Fibroblast of lung (primary cell): ENCODE data around the gene KCNIP4. TPM values are rescaled to one million over a fixed set of nuclear protein-coding genes. Genes with fewer than 3 reads are reported as not detected.

ENCODE experiments used
- DNase-seq, 2 donors: peaks; one replicate each; pipeline versions ENCODE4 v3.0.0 to v3.0.0-alpha.2; 2010; ENCODE audit warnings: low read depth in 2 of 2
- H2AFZ ChIP-seq: 2 replicates; pipeline ENCODE4 v1.5.1; 2012; ENCODE audit warnings: low read length, control low read depth, inconsistent platforms
- H3K27ac ChIP-seq: 2 replicates; pipeline ENCODE4 v1.5.1; 2011; ENCODE audit warnings: low read length, control low read depth; ENCODE audit not compliant: insufficient read depth
- H3K27me3 ChIP-seq: 2 replicates; pipeline ENCODE4 v1.5.1; 2011; ENCODE audit warnings: mild to moderate bottlenecking, low read length; ENCODE audit not compliant: control insufficient read depth, insufficient read depth
- H3K36me3 ChIP-seq: 2 replicates; pipeline ENCODE4 v1.5.1; 2011; ENCODE audit warnings: low read length; ENCODE audit not compliant: control insufficient read depth, insufficient read depth
- H3K4me1 ChIP-seq: 2 replicates; pipeline ENCODE4 v1.5.1; 2011; ENCODE audit warnings: low read length; ENCODE audit not compliant: control insufficient read depth, insufficient read depth; ENCODE audit errors: extremely low read depth
- H3K4me2 ChIP-seq: 2 replicates; pipeline ENCODE4 v1.5.1; 2011; ENCODE audit warnings: low read length, control low read depth; ENCODE audit not compliant: insufficient read depth; ENCODE audit errors: extremely low read depth
- H3K4me3 ChIP-seq, 4 experiments: fragments of 200-600 bp in 1 of 4; sonication (generic) in 1 of 4; replicated peaks in 1 of 4; 2 replicates each; pipeline ENCODE4 v1.5.1; 2011 to 2016; ENCODE audit warnings: low read length in 4 of 4, low read depth in 3 of 4, mild to moderate bottlenecking in 3 of 4, control low read depth in 2 of 4, inconsistent platforms in 1 of 4, mixed read lengths in 1 of 4; ENCODE audit not compliant: insufficient read depth in 1 of 4; ENCODE audit errors: control extremely low read depth in 1 of 4
- H3K79me2 ChIP-seq: 2 replicates; pipeline ENCODE4 v1.5.1; 2012; ENCODE audit warnings: mild to moderate bottlenecking, low read length, inconsistent platforms; ENCODE audit not compliant: control insufficient read depth, insufficient read depth
- H3K9ac ChIP-seq: 2 replicates; pipeline ENCODE4 v1.5.1; 2011; ENCODE audit warnings: mild to moderate bottlenecking, low read length, control low read depth; ENCODE audit not compliant: insufficient read depth
- H3K9me3 ChIP-seq: 2 replicates; pipeline ENCODE4 v1.5.1; 2012; ENCODE audit warnings: low read depth, low read length; ENCODE audit not compliant: control insufficient read depth, insufficient read depth
- H4K20me1 ChIP-seq: 2 replicates; pipeline ENCODE4 v1.5.1; 2011; ENCODE audit warnings: low read length; ENCODE audit not compliant: control insufficient read depth, insufficient read depth; ENCODE audit errors: extremely low read depth
- CTCF ChIP-seq, 2 donors: IDR thresholded peaks in 1 of 2; conservative IDR thresholded peaks in 1 of 2; 1 replicate in 1 of 2; 2 replicates in 1 of 2; pipeline ENCODE4 v1.5.1; 2011 to 2012; ENCODE audit warnings: low read length in 2 of 2, control low read depth in 1 of 2, inconsistent platforms in 1 of 2, low read depth in 1 of 2, mild to moderate bottlenecking in 1 of 2
- EZH2 ChIP-seq: IDR thresholded peaks from 2 replicates; pipeline ENCODE4 v1.5.1; 2012; ENCODE audit warnings: low read length, control low read depth, mild to moderate bottlenecking; ENCODE audit errors: missing control alignments
- polyA plus RNA-seq, 2 donors: library from polyadenylated mRNA; depleted of rRNA in 1 of 2; stranded (reverse) in 1 of 2; unstranded in 1 of 2; fragments of >200 nt; gene quantifications; 2 replicates each; pipeline ENCODE4 v1.2.1, GENCODE V29; 2011 to 2012; ENCODE audit warnings: missing spikeins in 1 of 2
- total RNA-seq: library from RNA; depleted of rRNA; stranded (reverse); fragments of >200 nt; gene quantifications from 2 replicates; pipeline ENCODE4 v1.2.1, GENCODE V29; 2014

KCNIP4 gene
- total and polyA plus RNA-seq, 2 donors (not counting 1 experiment from before 2014, with no cell fraction given): not detected

GRCh38 chr4:21884615-21885014 lies 64.0 kb downstream of the KCNIP4 start:
- H3K36me3 ChIP-seq: no peaks in the 10 kb centered on the region
- TF ChIP-seq CTCF (conservative IDR thresholded peaks at IDR 0.05 in 1 of 2, IDR thresholded peaks at IDR 0.05 in 1 of 2; ENCODE audit: low read depth in 1 of 2, low read length in 2 of 2) (no peak), EZH2 (no peak)
- no peak overlapping the region for H3K9ac ChIP-seq
- no peaks in the 10 kb centered on the region for H3K9me3 ChIP-seq
- H3K79me2 ChIP-seq: no peaks in the 10 kb centered on the region
- H3K4me1 ChIP-seq: no peaks in the 10 kb centered on the region
- no peak overlapping the region for H2AFZ ChIP-seq
- no peak overlapping the region for H3K27ac ChIP-seq
- H3K4me2 ChIP-seq: no peak overlapping the region
- no peaks in the 10 kb centered on the region for H3K27me3 ChIP-seq
- no peak overlapping the region for H3K4me3 ChIP-seq
- H4K20me1 ChIP-seq: no peaks in the 10 kb centered on the region
- no peak for DNase-seq

- no peak overlapping the region for H3K4me2 ChIP-seq
- H3K27ac ChIP-seq: no peak overlapping the region
- H3K4me3 ChIP-seq: no peak overlapping the region
- H3K4me1 ChIP-seq: no peaks in the 10 kb centered on the region
- H3K36me3 ChIP-seq: no peaks in the 10 kb centered on the region
- H3K9me3 ChIP-seq: no peaks in the 10 kb centered on the region
- no peak overlapping the region for H2AFZ ChIP-seq
- TF ChIP-seq EZH2 (no peak), CTCF (conservative IDR thresholded peaks at IDR 0.05 in 1 of 2, IDR thresholded peaks at IDR 0.05 in 1 of 2; ENCODE audit: low read depth in 1 of 2, low read length in 2 of 2) (no peak)
- no peaks in the 10 kb centered on the region for H3K79me2 ChIP-seq
- no peaks in the 10 kb centered on the region for H3K27me3 ChIP-seq
- H4K20me1 ChIP-seq: no peaks in the 10 kb centered on the region
- H3K9ac ChIP-seq: no peak overlapping the region
- peak; percentile 17 to 71 for DNase-seq
These were observed 66.3 kb downstream of the KCNIP4 start for GRCh38 chr4:21882051-21882839.

- Histone ChIP-seq H4K20me1 (no peaks in the 10 kb centered on the region), H2AFZ (no peak overlapping the region), H3K27ac (no peak overlapping the region), H3K36me3 (no peaks in the 10 kb centered on the region), H3K79me2 (no peaks in the 10 kb centered on the region), H3K4me1 (no peaks in the 10 kb centered on the region), H3K4me3 (no peak overlapping the region), H3K9me3 (no peaks in the 10 kb centered on the region), H3K4me2 (no peak overlapping the region), H3K9ac (no peak overlapping the region), H3K27me3 (no peaks in the 10 kb centered on the region)
- DNase-seq: peak; percentile 47 to 55
- TF ChIP-seq EZH2: no peak
- TF ChIP-seq CTCF (conservative IDR thresholded peaks at IDR 0.05 in 1 of 2, IDR thresholded peaks at IDR 0.05 in 1 of 2; ENCODE audit: low read depth in 1 of 2, low read length in 2 of 2): peak in 1 of 2 donors; percentile 32
These were observed 69.4 kb downstream of the KCNIP4 start for GRCh38 chr4:21879187-21879586.
